OCI-LY3 (cell line): ENCODE measurements around the gene GPATCH4.
"Not testable (repeated sequence)": the region's sequence is repeated elsewhere in the genome, so short reads cannot be mapped to it uniquely, and the experiment has no call there.

Experiments
- CTCF ChIP-seq: fragments of 200-600, 300-600 bp; sonication (generic); IDR thresholded peaks from 2 replicates; pipeline ENCODE4 v1.5.1; 2014; ENCODE audit warnings: antibody characterized with exemption, low read length, low read depth
- EZH2phosphoT487 ChIP-seq: fragments of 200-600 bp; shearing (Covaris generic); IDR thresholded peaks from 2 replicates; pipeline ENCODE4 v1.6.1; 2018; ENCODE audit warnings: antibody characterized with exemption, mixed run types, low read depth

- not testable (repeated sequence) for TF ChIP-seq CTCF, EZH2phosphoT487
Measured at GRCh38 chr1:156607344-156607743, 6.1 kb upstream of the GPATCH4 start.
